Limb (tissue), 2 donors: ENCODE results near the gene WDR76.
"Not testable (repeated sequence)": the region's sequence is repeated elsewhere in the genome, so short reads cannot be mapped to it uniquely, and the experiment has no call there.

Source experiments
- DNase-seq, 2 donors: peaks; one replicate each; pipeline ENCODE4 v3.0.0-alpha.2; 2016; ENCODE audit errors: extremely low spot score in 2 of 2

Gene WDR76

DNA sequence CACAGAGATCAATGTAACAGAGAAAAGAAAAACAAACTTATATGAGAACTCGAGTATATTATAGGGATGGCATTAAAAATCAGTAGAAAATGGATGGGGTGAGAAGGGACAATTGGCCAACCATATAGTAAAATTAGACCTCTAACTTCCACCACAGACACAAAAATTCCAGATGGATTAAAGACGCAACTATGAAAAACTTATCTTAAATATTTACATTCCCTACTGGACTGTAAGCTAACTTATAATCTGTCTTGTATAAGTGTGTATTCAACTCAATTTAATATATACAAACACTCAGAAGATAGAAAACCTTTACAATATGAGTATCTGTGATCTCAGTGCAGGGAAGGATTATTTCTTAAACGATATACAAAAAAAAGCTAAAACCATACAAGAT, 5.3 kb upstream of the WDR76 start:
- DNase-seq: no peak

- peak; percentile 90 to 98 for DNase-seq
Observed at GRCh38 chr15:43824302-43825246, 2.2 kb upstream of the WDR76 start, which contains the start of gene MFAP1. MFAP1 (minus strand) TSS chr15:43824690; CDS start chr15:43824569, 121 bp downstream.

- not testable (repeated sequence) for DNase-seq
Observed at GRCh38 chr15:43825305-43825704, 1.5 kb upstream of the WDR76 start.

DNA sequence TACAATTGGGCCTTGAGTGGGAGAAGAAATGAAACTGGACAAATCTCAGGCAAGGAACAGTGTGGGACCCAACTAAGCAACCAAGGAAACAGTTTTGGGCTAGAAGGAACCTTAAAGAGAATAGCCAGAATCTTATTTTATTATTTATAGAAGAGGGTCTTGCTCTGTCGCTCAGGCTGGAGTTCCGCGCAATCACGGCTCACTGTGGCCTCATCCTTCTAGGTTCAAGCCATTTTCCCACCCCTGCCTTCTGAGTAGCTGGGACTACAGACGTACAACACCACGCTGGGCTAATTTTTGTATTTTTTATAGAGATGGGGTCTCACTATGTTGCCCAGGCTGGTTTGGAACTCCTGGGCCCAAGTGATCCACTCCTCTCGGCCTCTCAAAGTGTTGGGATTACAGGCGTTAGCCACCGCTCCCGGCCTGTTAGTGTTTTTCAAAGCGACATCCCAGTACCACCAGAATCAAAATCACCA, 734 bp upstream of the WDR76 start:
- no peak for DNase-seq

DNA sequence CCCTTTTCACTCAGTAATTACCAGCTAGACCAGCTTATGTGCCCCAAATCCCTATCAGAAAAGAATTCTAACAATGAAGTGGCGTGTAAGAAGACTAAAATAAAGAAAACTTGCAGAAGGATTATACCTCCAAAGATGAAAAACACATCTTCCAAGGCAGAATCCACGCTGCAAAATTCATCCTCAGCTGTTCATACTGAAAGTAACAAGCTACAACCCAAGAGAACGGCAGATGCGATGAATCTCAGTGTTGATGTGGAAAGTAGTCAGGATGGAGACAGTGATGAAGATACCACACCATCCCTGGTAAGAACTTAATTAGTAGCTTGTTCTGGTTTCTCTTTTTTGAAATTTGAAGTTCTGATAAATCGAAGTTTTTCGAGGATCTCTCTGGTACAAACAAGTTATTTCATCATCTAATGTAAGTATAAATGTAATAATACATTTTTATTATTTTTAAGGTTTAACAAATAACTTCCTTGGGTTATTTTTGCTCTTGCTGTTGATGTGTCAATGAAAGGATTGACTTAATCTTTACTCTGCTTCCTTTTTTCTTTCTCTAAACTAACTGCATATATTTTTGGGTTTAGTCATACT, 1.4 kb downstream of the WDR76 start:
- no peak for DNase-seq

GRCh38 chr15:43829951-43830540, 3.2 kb downstream of the WDR76 start:
- DNase-seq: not testable (repeated sequence)

DNA sequence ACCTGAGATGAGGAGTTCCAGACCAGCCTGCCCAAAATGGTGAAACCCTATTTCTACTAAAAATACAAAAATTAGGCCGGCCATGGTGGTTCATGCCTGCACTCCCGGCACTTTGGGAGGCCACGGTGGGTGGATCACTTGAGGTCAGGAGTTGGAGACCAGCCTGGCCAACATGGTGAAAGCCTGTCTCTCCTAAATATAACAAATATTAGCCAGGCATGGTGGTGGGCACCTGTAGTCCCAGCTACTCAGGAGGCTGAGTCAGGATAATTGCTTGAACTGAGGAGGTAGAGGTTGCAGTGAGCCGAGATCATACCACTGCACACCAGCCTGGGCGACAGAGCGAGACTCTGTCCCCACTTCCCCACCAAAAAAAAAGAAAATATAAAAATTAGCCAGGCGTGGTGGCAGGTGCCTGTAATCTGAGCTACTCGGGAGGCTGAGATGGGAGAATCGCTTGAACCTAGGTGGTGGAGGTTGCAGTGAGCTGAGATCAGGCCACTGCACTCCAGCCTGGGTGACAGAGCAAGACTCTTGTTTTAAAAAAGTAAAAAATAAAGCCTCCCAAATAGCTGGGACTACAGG, 4.0 kb downstream of the WDR76 start:
- DNase-seq: not testable (repeated sequence)

- not testable (repeated sequence) for DNase-seq
Observed at GRCh38 chr15:43831519-43832052, 4.8 kb downstream of the WDR76 start.

- not testable (repeated sequence) for DNase-seq
Observed at GRCh38 chr15:43832485-43832884, 5.7 kb downstream of the WDR76 start.

- no peak for DNase-seq
Observed at GRCh38 chr15:43845421-43845820, 18.6 kb downstream of the WDR76 start.

- DNase-seq: no peak
Observed at GRCh38 chr15:43851251-43851650, 24.4 kb downstream of the WDR76 start.

GRCh38 chr15:43852607-43853006, 25.8 kb downstream of the WDR76 start:
- no peak for DNase-seq

DNA sequence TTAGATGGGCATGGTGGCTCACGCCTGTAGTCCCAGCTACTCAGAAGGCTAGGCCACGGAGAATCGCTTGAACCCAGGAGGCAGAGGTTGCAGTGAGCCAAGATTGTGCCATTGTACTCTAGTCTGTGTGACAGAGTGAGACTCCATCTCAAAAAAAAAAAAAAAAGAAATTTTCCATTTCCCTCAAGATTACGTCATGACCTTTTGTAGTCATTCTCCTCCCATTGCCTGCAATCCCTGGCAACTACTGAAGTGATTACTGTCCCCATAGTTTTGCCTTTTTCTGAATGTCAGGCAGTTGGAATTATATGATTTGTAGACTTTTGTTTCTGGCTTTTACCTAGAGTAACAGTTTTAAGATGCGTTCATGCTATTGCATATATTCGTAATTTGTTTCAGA, 28.0 kb downstream of the WDR76 start:
- no peak for DNase-seq

GRCh38 chr15:43859546-43859945, 32.7 kb downstream of the WDR76 start:
- no peak for DNase-seq

- DNase-seq: not testable (repeated sequence)
Observed at GRCh38 chr15:43866636-43867035, 39.8 kb downstream of the WDR76 start.

GRCh38 chr15:43867096-43867495, 40.3 kb downstream of the WDR76 start:
- DNase-seq: no peak

DNA sequence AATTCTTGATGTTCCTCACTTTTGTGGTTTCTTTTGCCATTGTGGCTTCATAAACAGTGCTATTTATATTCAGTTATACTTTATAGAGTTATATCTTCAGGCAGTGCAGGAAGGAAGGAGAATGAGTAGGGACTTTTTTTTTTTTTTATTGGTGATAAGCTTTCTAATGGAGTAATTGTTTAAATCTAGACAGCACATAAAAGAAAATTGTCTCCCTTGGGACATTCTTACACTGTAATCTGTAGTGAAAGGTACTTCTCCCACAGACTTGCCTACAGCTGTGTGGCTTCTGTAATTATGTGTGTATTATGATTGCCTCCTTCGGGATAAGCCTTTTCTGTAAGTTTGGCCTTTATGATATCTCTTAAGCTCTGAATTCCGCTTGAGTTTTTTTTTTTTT, 41.6 kb downstream of the WDR76 start:
- no peak for DNase-seq

DNA sequence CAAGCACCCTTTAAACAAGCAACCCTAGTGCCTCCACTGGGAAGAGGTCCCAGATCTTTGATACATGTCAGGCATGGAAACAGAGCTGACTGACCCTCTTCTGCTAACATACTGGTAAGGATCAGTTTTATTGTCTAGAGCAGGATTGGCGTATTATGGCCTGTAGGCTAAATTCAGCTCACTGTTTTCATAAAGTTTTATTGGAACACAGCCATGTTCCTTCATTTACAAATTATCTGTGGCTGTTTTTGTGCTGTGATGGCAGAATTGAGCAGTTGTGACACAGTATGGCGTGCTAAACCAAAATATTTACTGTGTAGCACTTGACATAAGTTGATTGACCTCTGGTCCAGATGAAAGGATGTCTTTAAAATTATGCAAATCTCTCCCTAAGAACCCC, 45.0 kb downstream of the WDR76 start:
- DNase-seq: no peak

DNA sequence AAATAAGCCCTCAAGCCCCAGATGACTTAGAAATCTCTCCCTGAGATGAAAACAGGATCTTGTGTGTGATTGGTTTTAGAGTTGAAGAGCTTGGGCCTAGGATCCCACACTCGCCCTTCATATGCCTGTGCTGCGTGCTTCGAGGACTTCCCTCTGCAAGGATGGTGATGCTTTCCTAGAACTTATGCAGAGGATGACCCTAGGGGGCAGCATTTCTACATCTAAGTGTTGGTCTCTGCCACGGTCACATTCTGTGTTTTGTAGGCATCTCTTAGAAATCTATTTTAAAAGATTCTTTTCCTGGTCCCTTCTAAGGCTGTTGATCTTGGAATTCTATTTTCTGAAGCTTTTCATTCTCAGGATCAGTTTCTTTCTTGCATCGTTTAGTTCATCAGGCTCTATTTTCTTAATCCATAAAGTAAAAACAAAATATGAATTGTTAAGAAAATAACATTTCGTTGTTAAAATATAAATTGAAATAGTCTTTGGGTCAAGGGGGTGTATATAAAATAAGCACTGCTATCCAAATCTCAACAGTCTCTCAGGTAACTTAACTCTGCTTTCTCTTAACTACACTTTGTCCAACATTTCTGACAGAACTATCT, 45.7 kb downstream of the WDR76 start:
- DNase-seq: peak; percentile 64 to 65

DNA sequence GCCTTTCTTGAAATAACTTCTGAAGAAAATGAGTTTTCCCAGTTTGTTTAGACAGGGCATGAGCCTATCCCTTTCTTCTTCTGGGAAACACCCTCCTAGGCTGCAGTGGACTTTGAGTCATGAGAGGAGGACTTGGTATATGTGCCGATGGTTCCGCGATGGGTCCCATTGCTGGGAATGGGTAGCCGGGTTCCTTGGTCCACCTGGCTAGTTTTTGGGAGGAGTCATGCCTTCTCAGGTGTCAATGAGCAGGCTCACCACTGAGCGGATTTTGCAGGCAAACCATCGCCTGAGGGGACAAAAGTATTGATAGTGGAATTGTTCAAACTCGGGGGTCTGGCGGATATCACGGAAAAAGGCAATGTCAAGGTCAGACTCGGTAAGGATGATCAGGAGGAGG, 46.8 kb downstream of the WDR76 start:
- no peak for DNase-seq

DNA sequence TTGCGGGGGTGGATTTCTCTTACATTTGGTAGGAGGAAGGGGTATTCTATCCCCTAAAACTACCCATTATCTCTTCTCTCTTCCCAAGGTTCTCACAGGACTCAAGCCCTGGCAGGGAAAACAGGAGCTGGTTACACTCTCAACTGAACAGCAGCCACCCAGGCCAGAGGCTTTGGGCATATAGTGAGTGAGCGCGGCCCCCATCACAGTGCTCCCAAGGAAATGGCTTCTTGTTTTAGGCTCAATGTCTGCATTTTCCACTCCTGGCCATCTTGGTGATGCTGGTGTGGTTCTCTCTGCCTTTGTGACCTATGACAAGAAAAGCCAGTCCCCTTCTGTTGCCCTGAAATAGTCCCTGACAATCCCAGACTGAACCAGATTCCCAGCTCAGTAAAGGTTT, 50.1 kb downstream of the WDR76 start:
- DNase-seq: no peak
